CD14-positive monocyte (primary cell): ENCODE results near the gene SNX13. TPM values are rescaled to one million over a fixed set of nuclear protein-coding genes. Genes with fewer than 3 reads are reported as not detected.

Experiments
- DNase-seq, 3 donors: peaks; one replicate each; pipeline ENCODE4 v3.0.0-alpha.2; 2011 to 2022
- H2AFZ ChIP-seq: 2 replicates; pipeline ENCODE4 v1.6.0; 2012; ENCODE audit warnings: mild to moderate bottlenecking, low read depth, low read length, inconsistent platforms; ENCODE audit not compliant: insufficient read depth, poor library complexity, severe bottlenecking
- H3K27ac ChIP-seq, 2 donors: 1 replicate in 1 of 2; 2 replicates in 1 of 2; pipeline ENCODE4 v1.5.1; 2012 to 2013; ENCODE audit warnings: low read length in 2 of 2, control low read depth in 1 of 2, inconsistent platforms in 1 of 2, low read depth in 1 of 2, mild to moderate bottlenecking in 1 of 2
- H3K27me3 ChIP-seq, 2 donors: one replicate each; pipeline versions ENCODE4 v1.6.0 to v1.6.1; 2011 to 2013; ENCODE audit warnings: low read length in 2 of 2; ENCODE audit not compliant: control insufficient read depth in 2 of 2, insufficient read depth in 2 of 2
- H3K36me3 ChIP-seq, 2 donors: replicated peaks in 1 of 2; 1 replicate in 1 of 2; 2 replicates in 1 of 2; pipeline versions ENCODE4 v1.5.1 to v1.6.1; 2012 to 2013; ENCODE audit warnings: low read length in 2 of 2, control low read depth in 1 of 2, inconsistent platforms in 1 of 2, mild to moderate bottlenecking in 1 of 2; ENCODE audit not compliant: insufficient read depth in 2 of 2, control insufficient read depth in 1 of 2
- H3K4me1 ChIP-seq, 2 donors: 1 replicate in 1 of 2; 2 replicates in 1 of 2; pipeline versions ENCODE4 v1.5.1 to v1.6.1; 2012 to 2013; ENCODE audit warnings: low read length in 2 of 2, control low read depth in 1 of 2, inconsistent platforms in 1 of 2, mild to moderate bottlenecking in 1 of 2, moderate library complexity in 1 of 2; ENCODE audit not compliant: insufficient read depth in 2 of 2, control insufficient read depth in 1 of 2
- H3K4me2 ChIP-seq: replicated peaks from 2 replicates; pipeline ENCODE3; 2012; ENCODE audit warnings: low read length, moderate library complexity, mild to moderate bottlenecking; ENCODE audit not compliant: poor library complexity, severe bottlenecking; ENCODE audit errors: extremely low read depth
- H3K4me3 ChIP-seq, 3 experiments: fragments of 200-600 bp in 1 of 3; sonication (generic) in 1 of 3; replicated peaks in 1 of 3; 1 replicate in 2 of 3; 2 replicates in 1 of 3; pipeline ENCODE4 v1.5.1; 2011 to 2013; ENCODE audit warnings: low read length in 3 of 3, mild to moderate bottlenecking in 3 of 3, control low read depth in 2 of 3, low read depth in 2 of 3, inconsistent platforms in 1 of 3, moderate library complexity in 1 of 3
- H3K79me2 ChIP-seq: 2 replicates; pipeline ENCODE4 v1.6.0; 2012; ENCODE audit warnings: mild to moderate bottlenecking, control low read depth, inconsistent platforms, low read length, moderate library complexity; ENCODE audit not compliant: insufficient read depth
- H3K9ac ChIP-seq: 2 replicates; pipeline ENCODE4 v1.6.0; 2017; ENCODE audit warnings: low read length, mild to moderate bottlenecking; ENCODE audit not compliant: insufficient read depth, poor library complexity, severe bottlenecking
- H3K9me3 ChIP-seq, 2 donors: replicated peaks in 1 of 2; 1 replicate in 1 of 2; 2 replicates in 1 of 2; pipeline versions ENCODE4 v1.5.1 to v1.6.1; 2012 to 2013; ENCODE audit warnings: low read length in 2 of 2, control low read depth in 1 of 2; ENCODE audit not compliant: control insufficient read depth in 1 of 2, insufficient read depth in 1 of 2
- H4K20me1 ChIP-seq: 2 replicates; pipeline ENCODE4 v1.6.0; 2012; ENCODE audit warnings: mild to moderate bottlenecking, low read length, control low read depth, moderate library complexity; ENCODE audit not compliant: insufficient read depth
- H3K27ac Mint-ChIP-seq, 7 donors: one replicate each; pipeline ENCODE4 v1.8.0; 2020; ENCODE audit warnings: mild to moderate bottlenecking in 7 of 7, mixed read lengths in 7 of 7, moderate library complexity in 6 of 7, inconsistent platforms in 2 of 7
- H3K27me3 Mint-ChIP-seq, 3 donors: one replicate each; pipeline ENCODE4 v1.8.0; 2021 to 2022; ENCODE audit warnings: low read depth in 3 of 3, mild to moderate bottlenecking in 3 of 3, mixed read lengths in 3 of 3, moderate library complexity in 3 of 3, inconsistent platforms in 1 of 3
- H3K36me3 Mint-ChIP-seq, 2 donors: one replicate each; pipeline ENCODE4 v1.8.0; 2020; ENCODE audit warnings: mixed read lengths in 2 of 2, inconsistent platforms in 1 of 2, mild to moderate bottlenecking in 1 of 2
- H3K4me1 Mint-ChIP-seq: one replicate; pipeline ENCODE4 v1.8.0; 2020; ENCODE audit warnings: mild to moderate bottlenecking, mixed read lengths
- H3K4me3 Mint-ChIP-seq, 2 donors: one replicate each; pipeline ENCODE4 v1.8.0; 2020; ENCODE audit warnings: mild to moderate bottlenecking in 2 of 2, mixed read lengths in 2 of 2, moderate library complexity in 1 of 2
- H3K9me3 Mint-ChIP-seq, 7 donors: one replicate each; pipeline ENCODE4 v1.8.0; 2020 to 2022; ENCODE audit warnings: mixed read lengths in 7 of 7, mild to moderate bottlenecking in 6 of 7, moderate library complexity in 6 of 7, inconsistent platforms in 2 of 7
- WGBS: methylation state at CpG from one replicate; pipeline ENCODE4 v1.1.5; 2013; ENCODE audit warnings: missing lambda C conversion rate; ENCODE audit not compliant: insufficient coverage; 5-methylcytosine and 5-hydroxymethylcytosine counted together
- intact Hi-C, 2 donors: fragments of 100-400 bp; cut with micrococcal nuclease; formaldehyde crosslinking; loops; one replicate each; pipeline versions ENCODE4 v1.15.0 to v1.15.1; 2023
- polyA plus RNA-seq, 3 donors: library from polyadenylated mRNA; depleted of rRNA in 1 of 3; unstranded in 2 of 3; stranded (reverse) in 1 of 3; fragments of 300-500 nt in 2 of 3; fragments of >200 nt in 1 of 3; fragmentation: Illumina TruSeq in 2 of 3; gene quantifications; 1 replicate in 2 of 3; 2 replicates in 1 of 3; pipeline ENCODE4 v1.2.3, GENCODE V29; 2012 to 2021
- TF ChIP-seq, protein P1 (sequence below): fragments of 200-600 bp; IDR thresholded peaks from one replicate; pipeline ENCODE4 v1.8.0; 2022; ENCODE audit warnings: antibody characterized with exemption, mild to moderate bottlenecking

SNX13 gene
- polyA plus RNA-seq, 3 donors, result 12.1 to 31.3 (median 17.4) TPM

DNA sequence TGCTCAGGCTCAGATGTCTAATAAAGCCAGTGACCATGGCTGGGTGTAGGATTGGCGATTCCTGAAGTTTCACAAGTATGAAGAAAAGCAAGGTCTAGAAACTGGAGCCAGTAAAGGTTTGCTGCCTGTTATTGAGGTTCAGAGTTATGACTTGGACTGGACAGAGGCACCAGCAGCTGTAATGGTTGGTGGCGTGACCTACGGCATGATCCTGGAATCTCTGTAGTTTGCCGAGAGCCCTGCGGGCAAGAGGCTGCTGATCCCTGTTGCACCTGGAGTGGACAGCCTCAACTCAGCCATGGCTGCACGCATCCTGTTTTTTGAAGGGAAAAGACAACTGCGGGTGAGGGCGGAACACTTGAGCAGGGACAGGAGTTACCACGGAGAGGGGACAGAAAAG is 22.4 kb upstream of the SNX13 start:
- H3K36me3 Mint-ChIP-seq, result no peaks in the 10 kb centered on the region
- H3K4me3 Mint-ChIP-seq, result no peak overlapping the region
- Histone ChIP-seq H3K9ac (no peak overlapping the region), H3K79me2 (no peaks in the 10 kb centered on the region), H3K36me3 (no peaks in the 10 kb centered on the region), H3K27ac (no peak overlapping the region), H3K27me3 (no peaks in the 10 kb centered on the region), H3K4me3 (no peak overlapping the region), H3K4me1 (no peaks in the 10 kb centered on the region), H3K9me3 (no peaks in the 10 kb centered on the region), H3K4me2 (no peak overlapping the region), H4K20me1 (no peaks in the 10 kb centered on the region), H2AFZ (no peak overlapping the region)
- no peaks in the 10 kb centered on the region for H3K4me1 Mint-ChIP-seq
- DNase-seq, result no peak
- intact Hi-C loops, result no loop called here
- no peak overlapping the region for H3K27ac Mint-ChIP-seq
- TF ChIP-seq, protein P1, sequence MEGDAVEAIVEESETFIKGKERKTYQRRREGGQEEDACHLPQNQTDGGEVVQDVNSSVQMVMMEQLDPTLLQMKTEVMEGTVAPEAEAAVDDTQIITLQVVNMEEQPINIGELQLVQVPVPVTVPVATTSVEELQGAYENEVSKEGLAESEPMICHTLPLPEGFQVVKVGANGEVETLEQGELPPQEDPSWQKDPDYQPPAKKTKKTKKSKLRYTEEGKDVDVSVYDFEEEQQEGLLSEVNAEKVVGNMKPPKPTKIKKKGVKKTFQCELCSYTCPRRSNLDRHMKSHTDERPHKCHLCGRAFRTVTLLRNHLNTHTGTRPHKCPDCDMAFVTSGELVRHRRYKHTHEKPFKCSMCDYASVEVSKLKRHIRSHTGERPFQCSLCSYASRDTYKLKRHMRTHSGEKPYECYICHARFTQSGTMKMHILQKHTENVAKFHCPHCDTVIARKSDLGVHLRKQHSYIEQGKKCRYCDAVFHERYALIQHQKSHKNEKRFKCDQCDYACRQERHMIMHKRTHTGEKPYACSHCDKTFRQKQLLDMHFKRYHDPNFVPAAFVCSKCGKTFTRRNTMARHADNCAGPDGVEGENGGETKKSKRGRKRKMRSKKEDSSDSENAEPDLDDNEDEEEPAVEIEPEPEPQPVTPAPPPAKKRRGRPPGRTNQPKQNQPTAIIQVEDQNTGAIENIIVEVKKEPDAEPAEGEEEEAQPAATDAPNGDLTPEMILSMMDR, result no peak
- H3K9me3 Mint-ChIP-seq, result peaks cover 0 to 4% (median 0%) of the 10 kb centered on the region in 7 donors
- 95% methylated on average over 9 of the region's 9 CpGs for WGBS
- H3K27me3 Mint-ChIP-seq, result peaks cover 0 to 4% (median 0%) of the 10 kb centered on the region in 3 donors

DNA sequence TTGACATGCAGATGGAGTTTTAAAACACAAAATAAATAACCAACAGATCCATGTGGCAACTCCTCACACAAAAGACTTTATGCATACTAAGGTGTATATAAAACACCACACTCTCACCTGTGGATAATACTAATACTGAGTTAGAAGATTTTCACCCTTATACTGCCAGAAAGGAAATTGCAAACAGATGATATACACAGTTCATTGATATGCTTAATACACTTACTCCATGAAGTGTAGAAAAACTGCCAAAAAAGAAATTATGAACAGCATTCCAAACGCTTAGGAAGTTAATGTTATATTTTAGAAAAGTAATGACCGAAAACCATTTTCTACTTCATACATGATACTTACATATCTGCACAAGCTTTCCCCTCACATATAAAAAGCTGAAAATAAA is 17.6 kb upstream of the SNX13 start:
- no peaks in the 10 kb centered on the region for H3K4me1 Mint-ChIP-seq
- H3K27ac Mint-ChIP-seq, result no peak overlapping the region
- H3K9me3 Mint-ChIP-seq, result peaks cover 0 to 4% (median 0%) of the 10 kb centered on the region in 7 donors
- no peaks in the 10 kb centered on the region for H3K27me3 ChIP-seq
- no peaks in the 10 kb centered on the region for H3K36me3 Mint-ChIP-seq
- no peak overlapping the region for H3K4me3 Mint-ChIP-seq
- H2AFZ ChIP-seq, result no peak overlapping the region
- H3K9me3 ChIP-seq, result no peaks in the 10 kb centered on the region
- H3K9ac ChIP-seq, result no peak overlapping the region
- no peaks in the 10 kb centered on the region for H3K36me3 ChIP-seq
- H3K4me2 ChIP-seq, result no peak overlapping the region
- H3K4me3 ChIP-seq, result no peak overlapping the region
- TF ChIP-seq, protein P1, result no peak
- no peaks in the 10 kb centered on the region for H3K4me1 ChIP-seq
- no peak overlapping the region for H3K27ac ChIP-seq
- H3K79me2 ChIP-seq, result no peaks in the 10 kb centered on the region
- no peaks in the 10 kb centered on the region for H4K20me1 ChIP-seq
- intact Hi-C loops, result no loop called here
- no peak for DNase-seq
- H3K27me3 Mint-ChIP-seq, result peaks cover 0 to 4% (median 0%) of the 10 kb centered on the region in 3 donors
- WGBS, result no CpG with 5 or more reads among the region's 2 CpGs
